Liver (tissue), 9 donors: ENCODE measurements around the gene MSI2. TPM values are rescaled to one million over a fixed set of nuclear protein-coding genes. Genes with fewer than 3 reads are reported as not detected.

ENCODE experiments used
- DNase-seq: peaks from one replicate; pipeline ENCODE4 v3.0.0-alpha.2; 2017; ENCODE audit warnings: low spot score
- H3K27ac ChIP-seq, 2 donors: one replicate each; pipeline ENCODE4 v1.7.0; 2013; ENCODE audit warnings: inconsistent platforms in 2 of 2, low read length in 2 of 2, control low read depth in 1 of 2, low read depth in 1 of 2, mild to moderate bottlenecking in 1 of 2
- H3K27me3 ChIP-seq, 4 donors: one replicate each; pipeline versions ENCODE4 v1.6.1 to v1.7.0; 2013; ENCODE audit warnings: low read length in 3 of 4, inconsistent platforms in 1 of 4, mild to moderate bottlenecking in 1 of 4, moderate library complexity in 1 of 4; ENCODE audit not compliant: control insufficient read depth in 4 of 4, insufficient read depth in 4 of 4
- H3K36me3 ChIP-seq, 4 donors: one replicate each; pipeline versions ENCODE4 v1.6.1 to v1.7.0; 2013; ENCODE audit warnings: low read length in 3 of 4, mild to moderate bottlenecking in 3 of 4, low read depth in 1 of 4, moderate library complexity in 1 of 4; ENCODE audit not compliant: control insufficient read depth in 4 of 4, insufficient read depth in 3 of 4
- H3K4me1 ChIP-seq, 4 donors: one replicate each; pipeline versions ENCODE4 v1.6.1 to v1.7.0; 2013; ENCODE audit warnings: low read length in 3 of 4, mild to moderate bottlenecking in 3 of 4, moderate library complexity in 1 of 4; ENCODE audit not compliant: control insufficient read depth in 4 of 4, insufficient read depth in 4 of 4
- H3K4me3 ChIP-seq, 3 donors: one replicate each; pipeline versions ENCODE4 v1.6.1 to v1.7.0; 2013; ENCODE audit warnings: low read length in 3 of 3, control low read depth in 1 of 3, low read depth in 1 of 3, mild to moderate bottlenecking in 1 of 3
- H3K9ac ChIP-seq, 2 donors: one replicate each; pipeline ENCODE4 v1.7.0; 2013; ENCODE audit warnings: low read length in 2 of 2, mild to moderate bottlenecking in 2 of 2, moderate library complexity in 2 of 2, control low read depth in 1 of 2, low read depth in 1 of 2
- H3K9me3 ChIP-seq, 4 donors: one replicate each; pipeline versions ENCODE4 v1.6.1 to v1.7.0; 2013; ENCODE audit warnings: low read length in 3 of 4; ENCODE audit not compliant: control insufficient read depth in 4 of 4
- ATF3 ChIP-seq: IDR thresholded peaks from 2 replicates; pipeline ENCODE4 v1.6.1; 2016; ENCODE audit warnings: antibody characterized with exemption
- EGR1 ChIP-seq, 2 donors: IDR thresholded peaks; 2 replicates each; pipeline ENCODE4 v1.6.1; 2016 to 2018; ENCODE audit warnings: antibody characterized with exemption in 2 of 2, low read depth in 2 of 2
- FOXA1 ChIP-seq: IDR thresholded peaks from 2 replicates; pipeline ENCODE4 v1.6.1; 2016; ENCODE audit warnings: antibody characterized with exemption
- FOXA2 ChIP-seq: IDR thresholded peaks from 2 replicates; pipeline ENCODE4 v1.6.1; 2016; ENCODE audit warnings: antibody characterized with exemption
- GABPA ChIP-seq, 2 donors: IDR thresholded peaks in 1 of 2; conservative IDR thresholded peaks in 1 of 2; 2 replicates each; pipeline ENCODE4 v1.6.1; 2016; ENCODE audit warnings: antibody characterized with exemption in 2 of 2, mild to moderate bottlenecking in 1 of 2, moderate library complexity in 1 of 2
- HNF4A ChIP-seq, 2 donors: conservative IDR thresholded peaks; 2 replicates each; pipeline ENCODE4 v1.6.1; 2016; ENCODE audit warnings: antibody characterized with exemption in 2 of 2, mild to moderate bottlenecking in 2 of 2
- HNF4G ChIP-seq: IDR thresholded peaks from 2 replicates; pipeline ENCODE4 v1.6.1; 2016; ENCODE audit warnings: antibody characterized with exemption
- MAX ChIP-seq: IDR thresholded peaks from 2 replicates; pipeline ENCODE4 v1.6.1; 2016; ENCODE audit warnings: antibody characterized with exemption
- RAD21 ChIP-seq, 2 donors: IDR thresholded peaks; 2 replicates each; pipeline ENCODE4 v1.6.1; 2016; ENCODE audit warnings: antibody characterized with exemption in 2 of 2, mild to moderate bottlenecking in 2 of 2
- REST ChIP-seq: IDR thresholded peaks from 2 replicates; pipeline ENCODE4 v1.6.1; 2016; ENCODE audit warnings: antibody characterized with exemption, mild to moderate bottlenecking
- SP1 ChIP-seq: IDR thresholded peaks from 2 replicates; pipeline ENCODE4 v1.6.1; 2018; ENCODE audit warnings: antibody characterized with exemption, mild to moderate bottlenecking
- TAF1 ChIP-seq: conservative IDR thresholded peaks from 2 replicates; pipeline ENCODE4 v1.6.1; 2016; ENCODE audit warnings: antibody characterized with exemption, mild to moderate bottlenecking
- YY1 ChIP-seq: IDR thresholded peaks from 2 replicates; pipeline ENCODE4 v1.6.1; 2016; ENCODE audit warnings: antibody characterized with exemption, mild to moderate bottlenecking
- WGBS: extraction: QIAGEN DNeasy Blood & Tissue Kit; methylation state at CpG from one replicate; pipeline ENCODE4 v1.1.7; 2013; 5-methylcytosine and 5-hydroxymethylcytosine counted together
- polyA plus RNA-seq, 2 donors: library from polyadenylated mRNA; stranded (reverse) in 1 of 2; unstranded in 1 of 2; fragments of 200-250 nt in 1 of 2; fragments of >200 nt in 1 of 2; fragmentation: Nextera tagmentation in 1 of 2; extraction: Ambion mirVana in 1 of 2; gene quantifications; one replicate each; pipeline versions ENCODE4 v1.2.1 to v1.2.3, GENCODE V29; 2013 to 2015
- total RNA-seq, 2 donors: library from RNA; depleted of rRNA; stranded (reverse); fragments of >200 nt; gene quantifications; one replicate each; pipeline ENCODE4 v1.2.3, GENCODE V29; 2014
- TF ChIP-seq, protein P1 (sequence below): IDR thresholded peaks from 2 replicates; pipeline ENCODE4 v1.6.1; 2016; ENCODE audit warnings: antibody characterized with exemption
- TF ChIP-seq, protein P2 (sequence below): fragments of 150-350 bp; IDR thresholded peaks from 2 replicates; pipeline ENCODE4 v1.5.1; 2017; ENCODE audit warnings: improper control_type of control experiment, low read depth, low read length; ENCODE audit not compliant: missing input control
- donor health status: healthy.
- donor health status: healthy.
- donor health status: healthy.
- donor health status: healthy.
- donor health status: healthy.

The MSI2 gene
- total and polyA plus RNA-seq, 4 donors = 5.7 to 15.6 (median 9.2) TPM

DNA sequence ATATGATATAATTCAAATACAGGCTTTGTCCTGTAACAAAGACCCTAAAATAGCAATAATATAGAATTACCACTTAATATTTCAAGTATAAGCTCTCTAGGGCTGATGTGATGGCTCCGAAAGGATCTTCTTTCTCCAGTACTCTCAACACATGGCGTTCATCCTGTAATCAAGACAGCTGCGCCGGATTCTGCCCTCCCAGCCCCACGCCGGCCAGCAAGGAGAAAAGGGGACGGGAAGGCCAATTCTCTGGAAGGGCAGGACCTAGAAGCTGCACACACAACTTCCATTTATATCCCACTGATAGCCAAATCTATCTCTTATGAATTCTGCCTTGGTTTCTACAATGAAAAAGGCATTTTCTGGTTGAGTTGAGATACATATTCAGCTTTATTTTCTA is 456.8 kb downstream of the MSI2 start:
- H3K9me3 ChIP-seq = no peaks in the 10 kb centered on the region
- TF ChIP-seq SP1 = no peak
- no peak for TF ChIP-seq YY1
- TF ChIP-seq TAF1 = no peak
- no peak for TF ChIP-seq HNF4G
- no peak for TF ChIP-seq EGR1 (IDR thresholded peaks at IDR 0.05; ENCODE audit: low read depth in 2 of 2)
- no peak for TF ChIP-seq REST
- no peak for TF ChIP-seq ATF3
- TF ChIP-seq MAX = no peak
- no peak for TF ChIP-seq RAD21 (IDR thresholded peaks at IDR 0.05)
- no peak overlapping the region for H3K9ac ChIP-seq
- no peak for DNase-seq
- WGBS = 75% methylated on average over 7 of the region's 7 CpGs
- H3K4me3 ChIP-seq = no peak overlapping the region
- no peaks in the 10 kb centered on the region for H3K36me3 ChIP-seq
- H3K27ac ChIP-seq = no peak overlapping the region
- peaks cover 0 to 3% (median 0%) of the 10 kb centered on the region in 4 donors for H3K4me1 ChIP-seq
- peaks cover 0 to 4% (median 0%) of the 10 kb centered on the region in 4 donors for H3K27me3 ChIP-seq

DNA sequence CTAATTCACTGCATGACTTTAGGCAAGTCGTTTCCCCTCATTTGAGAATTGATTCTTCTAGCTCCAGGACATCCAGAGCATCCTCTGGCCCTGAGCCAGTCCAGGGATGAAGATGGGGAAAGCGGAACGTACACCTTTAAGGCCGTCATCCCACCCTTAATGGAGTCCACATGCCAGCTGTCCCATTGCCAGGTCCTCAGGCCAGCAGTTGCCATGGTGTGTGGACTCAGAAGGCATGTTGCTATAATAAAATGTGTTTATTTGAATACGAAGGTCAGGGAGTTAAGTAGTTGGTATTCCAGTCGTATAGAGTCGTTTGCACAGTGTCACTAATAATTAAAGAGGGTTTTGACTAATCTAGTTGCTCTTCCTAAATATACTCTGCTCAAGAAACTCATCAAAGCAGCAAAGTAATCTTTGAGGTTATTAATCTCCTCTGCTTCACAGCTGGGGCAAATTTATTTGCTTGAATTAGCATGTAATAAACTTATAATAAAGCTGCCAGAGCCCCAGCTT is 458.4 kb downstream of the MSI2 start:
- no peak overlapping the region for H3K9ac ChIP-seq
- DNase-seq = no peak

More for the DNA sequence above, 458.4 kb downstream of the MSI2 start:
- H3K4me1 ChIP-seq = no peaks in the 10 kb centered on the region
- H3K4me3 ChIP-seq = no peak overlapping the region
- 55% methylated on average over 7 of the region's 7 CpGs for WGBS
- TF ChIP-seq EGR1 (IDR thresholded peaks at IDR 0.05; ENCODE audit: low read depth in 2 of 2) (no peak), FOXA2 (no peak), HNF4G (no peak), GABPA (IDR thresholded peaks at IDR 0.05 in 1 of 2, conservative IDR thresholded peaks at IDR 0.05 in 1 of 2) (no peak), MAX (no peak), FOXA1 (no peak), SP1 (no peak), TAF1 (no peak), HNF4A (conservative IDR thresholded peaks at IDR 0.05) (no peak)
- TF ChIP-seq, protein P1, sequence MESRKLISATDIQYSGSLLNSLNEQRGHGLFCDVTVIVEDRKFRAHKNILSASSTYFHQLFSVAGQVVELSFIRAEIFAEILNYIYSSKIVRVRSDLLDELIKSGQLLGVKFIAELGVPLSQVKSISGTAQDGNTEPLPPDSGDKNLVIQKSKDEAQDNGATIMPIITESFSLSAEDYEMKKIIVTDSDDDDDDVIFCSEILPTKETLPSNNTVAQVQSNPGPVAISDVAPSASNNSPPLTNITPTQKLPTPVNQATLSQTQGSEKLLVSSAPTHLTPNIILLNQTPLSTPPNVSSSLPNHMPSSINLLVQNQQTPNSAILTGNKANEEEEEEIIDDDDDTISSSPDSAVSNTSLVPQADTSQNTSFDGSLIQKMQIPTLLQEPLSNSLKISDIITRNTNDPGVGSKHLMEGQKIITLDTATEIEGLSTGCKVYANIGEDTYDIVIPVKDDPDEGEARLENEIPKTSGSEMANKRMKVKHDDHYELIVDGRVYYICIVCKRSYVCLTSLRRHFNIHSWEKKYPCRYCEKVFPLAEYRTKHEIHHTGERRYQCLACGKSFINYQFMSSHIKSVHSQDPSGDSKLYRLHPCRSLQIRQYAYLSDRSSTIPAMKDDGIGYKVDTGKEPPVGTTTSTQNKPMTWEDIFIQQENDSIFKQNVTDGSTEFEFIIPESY = no peak
- TF ChIP-seq, protein P2, sequence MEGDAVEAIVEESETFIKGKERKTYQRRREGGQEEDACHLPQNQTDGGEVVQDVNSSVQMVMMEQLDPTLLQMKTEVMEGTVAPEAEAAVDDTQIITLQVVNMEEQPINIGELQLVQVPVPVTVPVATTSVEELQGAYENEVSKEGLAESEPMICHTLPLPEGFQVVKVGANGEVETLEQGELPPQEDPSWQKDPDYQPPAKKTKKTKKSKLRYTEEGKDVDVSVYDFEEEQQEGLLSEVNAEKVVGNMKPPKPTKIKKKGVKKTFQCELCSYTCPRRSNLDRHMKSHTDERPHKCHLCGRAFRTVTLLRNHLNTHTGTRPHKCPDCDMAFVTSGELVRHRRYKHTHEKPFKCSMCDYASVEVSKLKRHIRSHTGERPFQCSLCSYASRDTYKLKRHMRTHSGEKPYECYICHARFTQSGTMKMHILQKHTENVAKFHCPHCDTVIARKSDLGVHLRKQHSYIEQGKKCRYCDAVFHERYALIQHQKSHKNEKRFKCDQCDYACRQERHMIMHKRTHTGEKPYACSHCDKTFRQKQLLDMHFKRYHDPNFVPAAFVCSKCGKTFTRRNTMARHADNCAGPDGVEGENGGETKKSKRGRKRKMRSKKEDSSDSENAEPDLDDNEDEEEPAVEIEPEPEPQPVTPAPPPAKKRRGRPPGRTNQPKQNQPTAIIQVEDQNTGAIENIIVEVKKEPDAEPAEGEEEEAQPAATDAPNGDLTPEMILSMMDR = no peak
- H3K36me3 ChIP-seq = no peaks in the 10 kb centered on the region
- H3K27me3 ChIP-seq = peaks cover 0 to 7% (median 0%) of the 10 kb centered on the region in 4 donors
- H3K9me3 ChIP-seq = no peaks in the 10 kb centered on the region
- H3K27ac ChIP-seq = no peak overlapping the region
